GM18520 (cell line): ENCODE measurements around the gene RABIF.
"Not testable (repeated sequence)": the region's sequence is repeated elsewhere in the genome, so short reads cannot be mapped to it uniquely, and the experiment has no call there.

ENCODE experiments used
- ATAC-seq: cut with Tn5 transposase; IDR thresholded peaks from one replicate; pipeline ENCODE4 v1.9.1; 2021; ENCODE audit not compliant: unreplicated experiment

RABIF gene

GRCh38 chr1:202835548-202836072 lies 53.3 kb downstream of the RABIF start:
- ATAC-seq, result no peak

GRCh38 chr1:202834771-202835547 lies 54.0 kb downstream of the RABIF start:
- ATAC-seq, result no peak

GRCh38 chr1:202831906-202832305 lies 57.0 kb downstream of the RABIF start:
- ATAC-seq, result no peak

GRCh38 chr1:202829223-202829622 lies 59.7 kb downstream of the RABIF start:
- not testable (repeated sequence) for ATAC-seq
